Measurements from ENCODE around the gene PALM2AKAP2.

PALM2AKAP2 gene

GRCh38 chr9:109735801-109736200 is 44.2 kb upstream of the PALM2AKAP2 start:
- TF ChIP-seq EZH2phosphoT487 (IDR thresholded peaks at IDR 0.05; ENCODE audit: low read depth), result no peak
- H3K27ac ChIP-seq (ENCODE audit: low read length), result no peak overlapping the region
- H3K27me3 ChIP-seq (ENCODE audit: low read depth, low read length), result peaks cover 52% of the 10 kb centered on the region

DNA sequence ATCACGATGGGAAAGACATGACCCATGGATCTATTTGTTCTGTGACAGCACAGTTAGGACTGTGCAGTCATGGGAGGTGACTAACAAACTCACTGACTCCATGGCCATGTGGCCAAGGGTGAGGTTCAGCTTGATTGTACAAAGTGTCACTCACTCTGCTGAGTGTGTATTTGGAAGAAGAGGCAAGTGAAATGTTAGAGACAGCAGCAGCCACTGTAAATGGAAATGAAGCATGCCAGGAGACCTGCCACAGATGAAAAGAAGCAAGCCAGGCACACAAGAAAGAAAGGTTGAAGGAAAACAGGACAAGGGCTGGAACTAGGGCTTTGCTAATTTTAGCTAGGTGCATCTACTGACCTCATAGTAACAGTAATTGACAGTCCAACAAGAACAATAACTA is 42.7 kb upstream of the PALM2AKAP2 start:
- H3K4me2 ChIP-seq (ENCODE audit: low read length), result no peak overlapping the region
- H2AFZ ChIP-seq (ENCODE audit: low read depth, low read length), result no peak overlapping the region
- H4K20me1 ChIP-seq (ENCODE audit: insufficient read depth, low read length), result no peaks in the 10 kb centered on the region
- no peak overlapping the region for H3K9ac ChIP-seq (ENCODE audit: low read length)
- H3K27ac ChIP-seq (ENCODE audit: low read length), result no peak overlapping the region
- peaks cover 50% of the 10 kb centered on the region for H3K27me3 ChIP-seq (ENCODE audit: low read depth, low read length)
- TF ChIP-seq EZH2phosphoT487 (IDR thresholded peaks at IDR 0.05; ENCODE audit: low read depth), result no peak
- TF ChIP-seq, protein P1, sequence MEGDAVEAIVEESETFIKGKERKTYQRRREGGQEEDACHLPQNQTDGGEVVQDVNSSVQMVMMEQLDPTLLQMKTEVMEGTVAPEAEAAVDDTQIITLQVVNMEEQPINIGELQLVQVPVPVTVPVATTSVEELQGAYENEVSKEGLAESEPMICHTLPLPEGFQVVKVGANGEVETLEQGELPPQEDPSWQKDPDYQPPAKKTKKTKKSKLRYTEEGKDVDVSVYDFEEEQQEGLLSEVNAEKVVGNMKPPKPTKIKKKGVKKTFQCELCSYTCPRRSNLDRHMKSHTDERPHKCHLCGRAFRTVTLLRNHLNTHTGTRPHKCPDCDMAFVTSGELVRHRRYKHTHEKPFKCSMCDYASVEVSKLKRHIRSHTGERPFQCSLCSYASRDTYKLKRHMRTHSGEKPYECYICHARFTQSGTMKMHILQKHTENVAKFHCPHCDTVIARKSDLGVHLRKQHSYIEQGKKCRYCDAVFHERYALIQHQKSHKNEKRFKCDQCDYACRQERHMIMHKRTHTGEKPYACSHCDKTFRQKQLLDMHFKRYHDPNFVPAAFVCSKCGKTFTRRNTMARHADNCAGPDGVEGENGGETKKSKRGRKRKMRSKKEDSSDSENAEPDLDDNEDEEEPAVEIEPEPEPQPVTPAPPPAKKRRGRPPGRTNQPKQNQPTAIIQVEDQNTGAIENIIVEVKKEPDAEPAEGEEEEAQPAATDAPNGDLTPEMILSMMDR (IDR thresholded peaks at IDR 0.05; ENCODE audit: low read depth, low read length), result no peak
- no peaks in the 10 kb centered on the region for H3K36me3 ChIP-seq (replicated peaks; ENCODE audit: low read depth, low read length)
- H3K4me1 ChIP-seq (ENCODE audit: low read length), result no peaks in the 10 kb centered on the region
- no peaks in the 10 kb centered on the region for H3K9me3 ChIP-seq (ENCODE audit: insufficient read depth, low read length)
- H3K4me3 ChIP-seq (ENCODE audit: low read length), result no peak overlapping the region
- H3K79me2 ChIP-seq (ENCODE audit: low read length), result no peaks in the 10 kb centered on the region

More at GRCh38 chr9:109735801-109736200, 44.2 kb upstream of the PALM2AKAP2 start:
- H3K4me2 ChIP-seq (ENCODE audit: low read length), result no peak overlapping the region
- no peak overlapping the region for H3K4me3 ChIP-seq (ENCODE audit: low read length)
- H3K9me3 ChIP-seq (ENCODE audit: insufficient read depth, low read length), result no peaks in the 10 kb centered on the region
- H4K20me1 ChIP-seq (ENCODE audit: insufficient read depth, low read length), result no peaks in the 10 kb centered on the region
- no peak overlapping the region for H2AFZ ChIP-seq (ENCODE audit: low read depth, low read length)
- no peaks in the 10 kb centered on the region for H3K4me1 ChIP-seq (ENCODE audit: low read length)
- no peaks in the 10 kb centered on the region for H3K79me2 ChIP-seq (ENCODE audit: low read length)
- H3K36me3 ChIP-seq (replicated peaks; ENCODE audit: low read depth, low read length), result no peaks in the 10 kb centered on the region
- H3K9ac ChIP-seq (ENCODE audit: low read length), result no peak overlapping the region

DNA sequence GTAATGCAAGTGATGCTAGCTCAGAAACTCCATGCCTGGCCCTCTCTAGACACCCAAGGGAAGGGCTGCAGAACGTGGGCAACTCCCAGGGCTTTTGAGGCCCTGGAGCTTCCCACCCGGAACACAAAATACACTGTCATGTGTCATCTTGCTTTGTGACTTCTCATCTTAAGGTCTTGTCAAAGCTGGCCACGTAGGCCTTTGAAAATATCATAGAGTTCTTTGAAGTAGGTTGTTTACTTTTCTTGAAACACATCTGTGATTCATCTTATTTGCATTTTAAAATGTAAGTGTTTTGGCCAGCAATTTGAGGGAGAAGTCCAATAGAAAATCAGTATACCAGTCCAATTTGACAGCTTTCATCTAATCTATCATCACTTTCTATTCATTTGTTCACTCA is 40.2 kb upstream of the PALM2AKAP2 start:
- Histone ChIP-seq H3K27ac (ENCODE audit: low read length) (no peak overlapping the region), H3K4me1 (ENCODE audit: low read length) (no peaks in the 10 kb centered on the region), H3K27me3 (ENCODE audit: low read depth, low read length) (peaks cover 58% of the 10 kb centered on the region), H4K20me1 (ENCODE audit: insufficient read depth, low read length) (no peaks in the 10 kb centered on the region), H3K9me3 (ENCODE audit: insufficient read depth, low read length) (no peaks in the 10 kb centered on the region), H3K9ac (ENCODE audit: low read length) (no peak overlapping the region), H3K36me3 (replicated peaks; ENCODE audit: low read depth, low read length) (no peaks in the 10 kb centered on the region), H3K4me2 (ENCODE audit: low read length) (no peak overlapping the region), H3K79me2 (ENCODE audit: low read length) (no peaks in the 10 kb centered on the region), H2AFZ (ENCODE audit: low read depth, low read length) (no peak overlapping the region), H3K4me3 (ENCODE audit: low read length) (no peak overlapping the region)
- TF ChIP-seq, protein P1 (IDR thresholded peaks at IDR 0.05; ENCODE audit: low read depth, low read length), result no peak
- TF ChIP-seq EZH2phosphoT487 (IDR thresholded peaks at IDR 0.05; ENCODE audit: low read depth), result no peak

DNA sequence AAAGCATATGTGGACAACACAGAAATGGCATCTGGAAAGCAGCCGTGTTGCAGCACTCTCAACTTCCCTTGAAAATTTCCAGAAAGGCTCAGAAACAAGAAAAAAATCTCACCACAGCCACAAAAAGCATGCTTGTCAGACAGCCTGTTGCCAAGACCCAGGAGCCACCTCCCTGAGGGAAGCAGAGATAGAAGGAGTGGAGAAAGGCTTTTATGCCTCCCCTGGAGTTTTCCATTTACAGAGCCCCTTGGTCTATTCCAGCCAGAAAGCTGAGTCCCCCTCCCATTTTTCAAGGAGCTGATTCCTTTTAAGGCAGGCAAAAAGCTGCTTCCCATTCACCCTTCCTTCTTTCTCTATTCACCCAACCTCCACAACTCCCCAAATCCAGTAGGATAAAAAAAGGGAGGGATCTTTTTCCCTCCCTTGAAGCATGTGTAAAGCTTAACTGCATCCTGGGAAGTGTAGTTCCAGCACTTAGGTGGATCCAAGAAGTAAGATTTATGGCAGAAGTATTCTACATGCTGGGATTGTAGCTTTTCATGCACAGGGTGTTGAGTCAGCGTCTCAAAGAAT is 37.1 kb upstream of the PALM2AKAP2 start:
- H3K4me2 ChIP-seq (ENCODE audit: low read length), result no peak overlapping the region
- H3K27ac ChIP-seq (ENCODE audit: low read length), result no peak overlapping the region
- no peak overlapping the region for H2AFZ ChIP-seq (ENCODE audit: low read depth, low read length)
- H3K36me3 ChIP-seq (replicated peaks; ENCODE audit: low read depth, low read length), result no peaks in the 10 kb centered on the region
- H3K9ac ChIP-seq (ENCODE audit: low read length), result no peak overlapping the region
- peaks cover 51% of the 10 kb centered on the region for H3K27me3 ChIP-seq (ENCODE audit: low read depth, low read length)
- H3K4me3 ChIP-seq (ENCODE audit: low read length), result no peak overlapping the region
- H4K20me1 ChIP-seq (ENCODE audit: insufficient read depth, low read length), result no peaks in the 10 kb centered on the region
- no peaks in the 10 kb centered on the region for H3K4me1 ChIP-seq (ENCODE audit: low read length)
- no peaks in the 10 kb centered on the region for H3K79me2 ChIP-seq (ENCODE audit: low read length)
- TF ChIP-seq EZH2phosphoT487 (IDR thresholded peaks at IDR 0.05; ENCODE audit: low read depth), result no peak
- no peaks in the 10 kb centered on the region for H3K9me3 ChIP-seq (ENCODE audit: insufficient read depth, low read length)

DNA sequence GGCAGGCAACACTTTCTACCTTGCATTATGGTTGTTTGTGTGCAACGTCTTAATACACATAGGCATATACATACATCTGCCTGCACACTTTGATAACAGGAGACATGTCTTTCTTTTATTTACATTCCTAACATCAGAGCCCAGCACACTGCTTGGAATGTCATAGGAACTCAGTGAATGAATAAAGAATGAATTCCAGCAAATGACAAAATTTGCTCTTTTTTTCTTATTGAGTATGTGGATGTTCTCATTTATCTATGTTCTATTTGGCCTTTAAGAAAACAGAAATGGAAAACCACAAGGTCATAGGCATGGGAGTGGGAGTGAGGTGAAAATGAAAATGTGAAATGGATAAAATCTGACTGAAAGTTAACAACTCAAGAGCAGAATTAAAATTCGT is 36.3 kb upstream of the PALM2AKAP2 start:
- no peaks in the 10 kb centered on the region for H3K36me3 ChIP-seq (replicated peaks; ENCODE audit: low read depth, low read length)
- H3K9me3 ChIP-seq (ENCODE audit: insufficient read depth, low read length), result no peaks in the 10 kb centered on the region
- no peaks in the 10 kb centered on the region for H4K20me1 ChIP-seq (ENCODE audit: insufficient read depth, low read length)
- TF ChIP-seq, protein P1 (IDR thresholded peaks at IDR 0.05; ENCODE audit: low read depth, low read length), result no peak
- no peak for TF ChIP-seq EZH2phosphoT487 (IDR thresholded peaks at IDR 0.05; ENCODE audit: low read depth)
- no peaks in the 10 kb centered on the region for H3K4me1 ChIP-seq (ENCODE audit: low read length)
- H3K4me3 ChIP-seq (ENCODE audit: low read length), result no peak overlapping the region
- no peak overlapping the region for H2AFZ ChIP-seq (ENCODE audit: low read depth, low read length)
- no peak overlapping the region for H3K4me2 ChIP-seq (ENCODE audit: low read length)
- no peak overlapping the region for H3K27ac ChIP-seq (ENCODE audit: low read length)
- H3K79me2 ChIP-seq (ENCODE audit: low read length), result no peaks in the 10 kb centered on the region
- peaks cover 47% of the 10 kb centered on the region; the same call in 1 of the 2 replicates for H3K27me3 ChIP-seq (ENCODE audit: low read depth, low read length)
- no peak overlapping the region for H3K9ac ChIP-seq (ENCODE audit: low read length)
